ENCODE measurements around the gene ATR.
"Not testable (repeated sequence)": the region's sequence is repeated elsewhere in the genome, so short reads cannot be mapped to it uniquely, and the experiment has no call there.

Gene ATR

GRCh38 chr3:142443060-142443459, 135.5 kb downstream of the ATR start:
- H3K9me3 ChIP-seq (ENCODE audit: control insufficient read depth in 1 of 2, low read length in 2 of 2); H3K27ac ChIP-seq (ENCODE audit: low read depth, low read length); H3K9ac ChIP-seq (ENCODE audit: low read depth in 1 of 2, low read length in 2 of 2); H3K4me3 ChIP-seq (ENCODE audit: low read depth in 1 of 2, low read length in 2 of 2); H3K27me3 ChIP-seq (ENCODE audit: control insufficient read depth in 1 of 2, insufficient read depth in 2 of 2, low read length in 2 of 2); H3K36me3 ChIP-seq (ENCODE audit: control insufficient read depth in 1 of 2, insufficient read depth in 2 of 2, low read length in 2 of 2): not testable (repeated sequence)
- peaks cover 17 to 18% of the 10 kb centered on the region in 2 donors for H3K4me1 ChIP-seq (ENCODE audit: control insufficient read depth in 1 of 2, insufficient read depth in 2 of 2, low read length in 2 of 2)

DNA sequence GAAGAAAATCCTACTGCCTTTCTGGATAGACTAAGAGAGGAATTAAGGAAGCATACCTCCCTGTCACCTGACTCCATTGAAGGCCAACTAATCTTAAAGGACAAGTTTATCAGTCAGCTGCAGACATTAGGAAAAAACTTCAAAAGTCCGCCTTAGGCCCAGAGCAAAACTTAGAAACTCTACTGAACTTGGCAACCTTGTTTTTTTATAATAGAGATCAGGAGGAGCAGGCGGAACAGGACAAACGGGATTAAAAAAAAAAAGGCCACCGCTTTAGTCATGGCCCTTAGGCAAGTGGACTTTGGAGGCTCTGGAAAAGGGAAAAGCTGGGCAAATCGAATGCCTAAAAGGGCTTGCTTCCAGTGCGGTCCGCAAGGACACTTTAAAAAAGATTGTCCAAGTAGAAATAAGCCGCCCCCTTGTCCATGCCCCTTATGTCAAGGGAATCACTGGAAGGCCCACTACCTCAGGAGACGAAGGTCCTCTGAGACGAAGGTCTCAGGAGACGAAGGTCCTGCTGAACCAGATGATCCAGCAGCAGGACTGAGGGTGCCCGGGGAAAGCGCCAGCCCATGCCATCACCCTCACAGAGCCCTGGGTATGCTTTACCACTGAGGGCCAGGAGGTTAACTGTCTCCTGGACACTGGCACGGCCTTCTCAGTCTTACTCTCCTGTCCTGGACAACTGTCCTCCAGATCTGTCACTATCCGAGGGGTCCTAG, 138.9 kb downstream of the ATR start:
- not testable (repeated sequence) for H3K36me3 ChIP-seq (ENCODE audit: control insufficient read depth in 1 of 2, insufficient read depth in 2 of 2, low read length in 2 of 2); H3K9ac ChIP-seq (ENCODE audit: low read depth in 1 of 2, low read length in 2 of 2); H3K9me3 ChIP-seq (ENCODE audit: control insufficient read depth in 1 of 2, low read length in 2 of 2); H3K4me3 ChIP-seq (ENCODE audit: low read depth in 1 of 2, low read length in 2 of 2); H3K27me3 ChIP-seq (ENCODE audit: control insufficient read depth in 1 of 2, insufficient read depth in 2 of 2, low read length in 2 of 2); H3K27ac ChIP-seq (ENCODE audit: low read depth, low read length)
- peaks cover 13 to 20% of the 10 kb centered on the region in 2 donors for H3K4me1 ChIP-seq (ENCODE audit: control insufficient read depth in 1 of 2, insufficient read depth in 2 of 2, low read length in 2 of 2)

GRCh38 chr3:142438096-142438495, 140.4 kb downstream of the ATR start:
- H3K9ac ChIP-seq (ENCODE audit: low read depth in 1 of 2, low read length in 2 of 2); H3K36me3 ChIP-seq (ENCODE audit: control insufficient read depth in 1 of 2, insufficient read depth in 2 of 2, low read length in 2 of 2); H3K27ac ChIP-seq (ENCODE audit: low read depth, low read length); H3K9me3 ChIP-seq (ENCODE audit: control insufficient read depth in 1 of 2, low read length in 2 of 2); H3K4me3 ChIP-seq (ENCODE audit: low read depth in 1 of 2, low read length in 2 of 2); H3K27me3 ChIP-seq (ENCODE audit: control insufficient read depth in 1 of 2, insufficient read depth in 2 of 2, low read length in 2 of 2): not testable (repeated sequence)
- peaks cover 13 to 17% of the 10 kb centered on the region in 2 donors for H3K4me1 ChIP-seq (ENCODE audit: control insufficient read depth in 1 of 2, insufficient read depth in 2 of 2, low read length in 2 of 2)

DNA sequence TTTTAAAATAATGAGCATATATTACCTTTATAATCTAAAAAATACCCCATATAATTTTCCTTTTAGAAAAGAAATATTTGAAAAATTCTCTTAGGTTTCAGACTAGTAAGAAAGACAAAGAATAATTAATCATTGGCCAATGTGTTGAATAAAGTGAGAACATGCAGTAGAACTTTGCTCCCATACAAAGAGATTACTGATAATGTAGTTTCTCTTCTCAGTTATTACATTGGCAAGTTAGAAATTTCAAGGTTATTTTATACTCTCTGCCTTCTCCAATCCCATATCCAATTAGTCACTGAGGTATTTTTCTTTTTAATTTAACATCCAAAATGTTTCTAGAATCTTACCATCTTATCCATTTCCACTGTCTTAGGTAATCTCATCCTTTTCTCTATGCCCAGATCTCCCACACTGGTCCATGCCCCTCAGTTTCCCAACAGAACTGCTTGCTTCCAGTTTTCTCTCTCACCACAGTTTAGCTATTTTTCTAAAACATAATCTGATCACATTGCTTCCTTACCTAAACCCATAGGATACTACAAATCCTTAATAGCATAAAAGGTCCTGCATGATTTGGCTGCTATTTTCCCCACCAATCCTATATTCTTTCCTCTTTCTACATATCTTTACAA, 141.5 kb downstream of the ATR start:
- H3K4me3 ChIP-seq (ENCODE audit: low read depth in 1 of 2, low read length in 2 of 2): peak overlapping the region in 1 of 2 donors; percentile 43
- H3K9me3 ChIP-seq (ENCODE audit: control insufficient read depth in 1 of 2, low read length in 2 of 2): no peaks in the 10 kb centered on the region
- no peak overlapping the region for H3K27ac ChIP-seq (ENCODE audit: low read depth, low read length)

GRCh38 chr3:142434503-142434902, 144.0 kb downstream of the ATR start:
- H3K36me3 ChIP-seq (ENCODE audit: control insufficient read depth in 1 of 2, insufficient read depth in 2 of 2, low read length in 2 of 2): peaks cover 17 to 23% of the 10 kb centered on the region in 2 donors
- H3K27me3 ChIP-seq (ENCODE audit: control insufficient read depth in 1 of 2, insufficient read depth in 2 of 2, low read length in 2 of 2): no peaks in the 10 kb centered on the region
- H3K4me1 ChIP-seq (ENCODE audit: control insufficient read depth in 1 of 2, insufficient read depth in 2 of 2, low read length in 2 of 2): peaks cover 10 to 17% of the 10 kb centered on the region in 2 donors
- no peak overlapping the region for H3K4me3 ChIP-seq (ENCODE audit: low read depth in 1 of 2, low read length in 2 of 2)
- no peak overlapping the region for H3K9ac ChIP-seq (ENCODE audit: low read depth in 1 of 2, low read length in 2 of 2)
- H3K9me3 ChIP-seq (ENCODE audit: control insufficient read depth in 1 of 2, low read length in 2 of 2): no peaks in the 10 kb centered on the region
- no peak overlapping the region for H3K27ac ChIP-seq (ENCODE audit: low read depth, low read length)

More for the DNA sequence above, 141.5 kb downstream of the ATR start:
- Histone ChIP-seq H3K36me3 (ENCODE audit: control insufficient read depth in 1 of 2, insufficient read depth in 2 of 2, low read length in 2 of 2) (peaks cover 0 to 5% of the 10 kb centered on the region in 2 donors), H3K27me3 (ENCODE audit: control insufficient read depth in 1 of 2, insufficient read depth in 2 of 2, low read length in 2 of 2) (no peaks in the 10 kb centered on the region), H3K4me1 (ENCODE audit: control insufficient read depth in 1 of 2, insufficient read depth in 2 of 2, low read length in 2 of 2) (peaks cover 17% of the 10 kb centered on the region in 2 donors), H3K9ac (ENCODE audit: low read depth in 1 of 2, low read length in 2 of 2) (no peak overlapping the region)

- no peak overlapping the region for H3K4me3 ChIP-seq (ENCODE audit: low read depth in 1 of 2, low read length in 2 of 2)
- no peaks in the 10 kb centered on the region for H3K27me3 ChIP-seq (ENCODE audit: control insufficient read depth in 1 of 2, insufficient read depth in 2 of 2, low read length in 2 of 2)
- no peak overlapping the region for H3K27ac ChIP-seq (ENCODE audit: low read depth, low read length)
- no peaks in the 10 kb centered on the region for H3K9me3 ChIP-seq (ENCODE audit: control insufficient read depth in 1 of 2, low read length in 2 of 2)
- no peak overlapping the region for H3K9ac ChIP-seq (ENCODE audit: low read depth in 1 of 2, low read length in 2 of 2)
- H3K36me3 ChIP-seq (ENCODE audit: control insufficient read depth in 1 of 2, insufficient read depth in 2 of 2, low read length in 2 of 2): peaks cover 19 to 25% of the 10 kb centered on the region in 2 donors
- H3K4me1 ChIP-seq (ENCODE audit: control insufficient read depth in 1 of 2, insufficient read depth in 2 of 2, low read length in 2 of 2): peaks cover 10 to 17% of the 10 kb centered on the region in 2 donors
Observed at GRCh38 chr3:142433110-142433509, 145.4 kb downstream of the ATR start.

- Histone ChIP-seq H3K9ac (ENCODE audit: low read depth in 1 of 2, low read length in 2 of 2) (no peak overlapping the region), H3K4me3 (ENCODE audit: low read depth in 1 of 2, low read length in 2 of 2) (no peak overlapping the region), H3K27me3 (ENCODE audit: control insufficient read depth in 1 of 2, insufficient read depth in 2 of 2, low read length in 2 of 2) (no peaks in the 10 kb centered on the region), H3K27ac (ENCODE audit: low read depth, low read length) (no peak overlapping the region), H3K36me3 (ENCODE audit: control insufficient read depth in 1 of 2, insufficient read depth in 2 of 2, low read length in 2 of 2) (peaks cover 22 to 39% of the 10 kb centered on the region in 2 donors), H3K9me3 (ENCODE audit: control insufficient read depth in 1 of 2, low read length in 2 of 2) (no peaks in the 10 kb centered on the region), H3K4me1 (ENCODE audit: control insufficient read depth in 1 of 2, insufficient read depth in 2 of 2, low read length in 2 of 2) (peaks cover 0 to 5% of the 10 kb centered on the region in 2 donors)
Observed at GRCh38 chr3:142429582-142429981, 149.0 kb downstream of the ATR start.

- no peak overlapping the region for H3K9ac ChIP-seq (ENCODE audit: low read depth in 1 of 2, low read length in 2 of 2)
- H3K27ac ChIP-seq (ENCODE audit: low read depth, low read length): no peak overlapping the region
- no peaks in the 10 kb centered on the region for H3K9me3 ChIP-seq (ENCODE audit: control insufficient read depth in 1 of 2, low read length in 2 of 2)
- H3K4me1 ChIP-seq (ENCODE audit: control insufficient read depth in 1 of 2, insufficient read depth in 2 of 2, low read length in 2 of 2): no peaks in the 10 kb centered on the region
- H3K4me3 ChIP-seq (ENCODE audit: low read depth in 1 of 2, low read length in 2 of 2): no peak overlapping the region
- H3K36me3 ChIP-seq (ENCODE audit: control insufficient read depth in 1 of 2, insufficient read depth in 2 of 2, low read length in 2 of 2): peaks cover 17 to 45% of the 10 kb centered on the region in 2 donors
- H3K27me3 ChIP-seq (ENCODE audit: control insufficient read depth in 1 of 2, insufficient read depth in 2 of 2, low read length in 2 of 2): no peaks in the 10 kb centered on the region
Observed at GRCh38 chr3:142424754-142425153, 153.8 kb downstream of the ATR start.

DNA sequence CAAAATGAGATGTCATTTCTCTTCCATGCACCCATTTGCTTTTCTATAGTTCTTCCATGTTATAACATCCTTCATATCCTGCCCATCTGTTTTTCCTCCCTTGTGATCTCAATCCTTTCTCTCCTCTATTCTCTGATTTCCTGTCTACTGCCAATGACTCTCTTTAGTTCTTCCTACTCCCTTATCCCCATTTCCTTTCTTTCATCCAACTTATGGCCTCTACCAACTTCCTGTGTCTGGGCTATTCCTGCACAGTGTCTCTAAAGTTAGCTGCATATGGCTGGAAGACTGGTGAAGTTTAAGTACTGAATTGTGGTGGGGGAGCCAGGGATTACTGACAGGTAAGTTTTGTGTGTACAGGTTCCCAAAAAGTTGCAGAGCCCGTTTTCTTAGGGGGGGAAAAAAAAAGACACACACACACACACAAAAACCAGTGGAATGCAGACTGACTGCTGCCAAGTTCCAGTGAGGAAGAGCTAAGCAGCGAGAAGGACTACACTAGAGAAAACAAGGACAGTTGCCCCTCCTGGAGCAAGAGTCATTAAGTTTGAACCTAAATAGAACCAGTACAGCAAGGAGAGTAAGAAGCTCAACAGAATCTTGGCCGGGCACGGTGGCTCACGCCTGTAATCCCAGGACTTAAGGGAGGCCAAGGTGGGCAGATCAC, 159.5 kb downstream of the ATR start:
- no peaks in the 10 kb centered on the region for H3K27me3 ChIP-seq (ENCODE audit: control insufficient read depth in 1 of 2, insufficient read depth in 2 of 2, low read length in 2 of 2)
- H3K27ac ChIP-seq (ENCODE audit: low read depth, low read length): no peak overlapping the region
- H3K4me3 ChIP-seq (ENCODE audit: low read depth in 1 of 2, low read length in 2 of 2): no peak overlapping the region
- no peak overlapping the region for H3K9ac ChIP-seq (ENCODE audit: low read depth in 1 of 2, low read length in 2 of 2)
- no peaks in the 10 kb centered on the region for H3K4me1 ChIP-seq (ENCODE audit: control insufficient read depth in 1 of 2, insufficient read depth in 2 of 2, low read length in 2 of 2)
- no peaks in the 10 kb centered on the region for H3K9me3 ChIP-seq (ENCODE audit: control insufficient read depth in 1 of 2, low read length in 2 of 2)
- peaks cover 31 to 61% of the 10 kb centered on the region in 2 donors for H3K36me3 ChIP-seq (ENCODE audit: control insufficient read depth in 1 of 2, insufficient read depth in 2 of 2, low read length in 2 of 2)

- Histone ChIP-seq H3K4me1 (ENCODE audit: control insufficient read depth in 1 of 2, insufficient read depth in 2 of 2, low read length in 2 of 2) (no peaks in the 10 kb centered on the region), H3K27ac (ENCODE audit: low read depth, low read length) (no peak overlapping the region), H3K4me3 (ENCODE audit: low read depth in 1 of 2, low read length in 2 of 2) (no peak overlapping the region), H3K9me3 (ENCODE audit: control insufficient read depth in 1 of 2, low read length in 2 of 2) (no peaks in the 10 kb centered on the region), H3K9ac (ENCODE audit: low read depth in 1 of 2, low read length in 2 of 2) (no peak overlapping the region), H3K27me3 (ENCODE audit: control insufficient read depth in 1 of 2, insufficient read depth in 2 of 2, low read length in 2 of 2) (no peaks in the 10 kb centered on the region), H3K36me3 (ENCODE audit: control insufficient read depth in 1 of 2, insufficient read depth in 2 of 2, low read length in 2 of 2) (peaks cover 35 to 68% of the 10 kb centered on the region in 2 donors)
Observed at GRCh38 chr3:142417302-142417701, 161.2 kb downstream of the ATR start.

Measured in duodenal mucosa (tissue), 2 donors.